ENCODE results near the gene ANKRD6.

Gene ANKRD6

DNA sequence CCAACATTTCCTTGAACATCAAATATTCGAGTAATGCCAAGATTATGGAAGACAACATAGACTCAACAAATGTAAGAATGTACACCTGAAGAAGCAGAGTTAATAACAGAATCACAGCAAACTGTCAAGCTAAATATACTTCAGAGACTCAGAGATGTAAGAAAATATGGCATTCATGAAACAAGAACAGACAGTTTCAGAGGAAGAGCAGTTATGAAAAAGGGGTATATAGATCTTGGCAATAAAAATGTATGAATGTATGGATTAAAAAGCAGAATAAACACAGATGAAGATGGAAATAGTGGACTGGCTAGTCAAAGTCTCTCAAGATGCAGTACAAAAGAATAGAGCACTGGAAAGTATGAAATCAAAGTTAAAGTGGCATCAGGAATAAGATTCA is 39.3 kb upstream of the ANKRD6 start:
- TF ChIP-seq, protein P1, sequence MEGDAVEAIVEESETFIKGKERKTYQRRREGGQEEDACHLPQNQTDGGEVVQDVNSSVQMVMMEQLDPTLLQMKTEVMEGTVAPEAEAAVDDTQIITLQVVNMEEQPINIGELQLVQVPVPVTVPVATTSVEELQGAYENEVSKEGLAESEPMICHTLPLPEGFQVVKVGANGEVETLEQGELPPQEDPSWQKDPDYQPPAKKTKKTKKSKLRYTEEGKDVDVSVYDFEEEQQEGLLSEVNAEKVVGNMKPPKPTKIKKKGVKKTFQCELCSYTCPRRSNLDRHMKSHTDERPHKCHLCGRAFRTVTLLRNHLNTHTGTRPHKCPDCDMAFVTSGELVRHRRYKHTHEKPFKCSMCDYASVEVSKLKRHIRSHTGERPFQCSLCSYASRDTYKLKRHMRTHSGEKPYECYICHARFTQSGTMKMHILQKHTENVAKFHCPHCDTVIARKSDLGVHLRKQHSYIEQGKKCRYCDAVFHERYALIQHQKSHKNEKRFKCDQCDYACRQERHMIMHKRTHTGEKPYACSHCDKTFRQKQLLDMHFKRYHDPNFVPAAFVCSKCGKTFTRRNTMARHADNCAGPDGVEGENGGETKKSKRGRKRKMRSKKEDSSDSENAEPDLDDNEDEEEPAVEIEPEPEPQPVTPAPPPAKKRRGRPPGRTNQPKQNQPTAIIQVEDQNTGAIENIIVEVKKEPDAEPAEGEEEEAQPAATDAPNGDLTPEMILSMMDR (IDR thresholded peaks at IDR 0.05): no peak

DNA sequence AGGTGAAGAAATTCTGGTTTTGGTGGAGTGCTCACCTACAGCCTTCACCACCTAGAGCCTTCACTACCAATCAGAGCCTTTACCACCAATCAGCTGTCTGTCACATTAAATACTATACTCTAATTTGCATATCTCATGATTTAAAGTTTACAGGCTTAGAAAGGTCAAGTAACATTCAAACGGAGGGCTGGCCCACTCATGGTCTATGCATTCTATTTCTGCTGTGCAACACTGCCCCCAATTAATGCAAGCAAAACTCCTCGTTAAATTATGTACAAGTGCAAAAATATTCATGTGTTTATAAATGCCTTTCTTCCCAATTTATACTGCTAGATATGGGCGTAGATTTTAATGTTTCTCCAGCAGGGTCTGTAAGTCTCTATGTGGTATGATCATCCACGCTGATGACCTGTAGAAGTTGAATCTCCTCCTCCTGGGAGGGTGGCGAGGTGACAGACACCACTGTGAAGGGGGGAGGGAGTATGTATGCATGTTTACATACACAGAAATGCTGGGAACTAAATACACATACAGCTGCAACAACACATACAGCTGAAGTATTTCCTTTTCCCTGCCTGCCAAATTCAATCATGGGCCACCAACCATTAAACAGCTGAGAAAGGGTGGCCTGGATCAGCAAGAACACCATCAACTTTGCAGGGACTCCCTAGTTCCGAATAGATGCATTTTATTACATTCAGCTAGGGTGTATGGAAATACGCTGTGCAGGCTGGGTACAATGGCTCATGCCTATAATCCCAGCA is 34.0 kb upstream of the ANKRD6 start:
- TF ChIP-seq, protein P1 (IDR thresholded peaks at IDR 0.05): no peak

DNA sequence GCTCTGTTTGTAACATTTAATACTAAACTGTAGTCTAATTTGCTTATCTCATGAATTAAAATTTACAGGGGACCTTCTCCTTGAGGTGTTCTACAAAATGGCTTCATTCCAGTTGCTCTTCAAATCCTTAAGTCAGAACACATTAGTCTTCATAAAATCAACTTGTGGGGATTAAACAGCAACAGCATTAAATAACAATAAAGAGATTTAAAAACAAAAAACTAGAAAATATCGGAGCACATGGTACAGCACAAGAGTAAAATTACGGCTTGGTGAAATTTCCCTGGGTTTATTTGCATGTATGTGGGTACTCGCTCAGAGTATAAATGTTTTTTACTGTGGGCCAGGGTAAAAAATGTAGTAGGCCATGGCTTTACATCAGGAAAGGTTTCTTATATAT is 32.9 kb upstream of the ANKRD6 start:
- TF ChIP-seq, protein P1 (IDR thresholded peaks at IDR 0.05): no peak

DNA sequence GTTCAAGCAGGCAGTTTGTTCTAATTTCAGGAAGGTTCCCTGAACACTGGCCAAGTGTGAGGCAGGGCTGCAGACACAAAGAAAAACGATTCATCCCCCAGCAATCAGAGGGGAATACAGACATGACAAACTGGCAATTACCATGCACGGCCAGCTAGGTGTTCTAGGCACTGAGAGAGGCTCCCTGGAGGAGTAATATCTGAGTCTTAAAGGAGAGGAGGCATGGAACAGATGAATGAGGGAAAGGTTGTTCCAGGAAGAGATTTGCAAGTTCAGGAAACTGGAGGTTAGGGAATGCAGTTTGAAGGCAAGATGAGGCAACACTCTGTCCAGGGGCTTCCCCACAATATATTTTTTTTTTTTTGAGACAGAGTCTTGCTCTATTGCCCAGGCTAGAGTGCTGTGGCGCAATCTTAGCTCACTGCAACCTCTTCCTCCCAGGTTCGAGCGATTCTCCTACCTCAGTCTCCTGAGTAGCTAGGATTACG is 32.0 kb upstream of the ANKRD6 start:
- TF ChIP-seq, protein P1 (IDR thresholded peaks at IDR 0.05): no peak

DNA sequence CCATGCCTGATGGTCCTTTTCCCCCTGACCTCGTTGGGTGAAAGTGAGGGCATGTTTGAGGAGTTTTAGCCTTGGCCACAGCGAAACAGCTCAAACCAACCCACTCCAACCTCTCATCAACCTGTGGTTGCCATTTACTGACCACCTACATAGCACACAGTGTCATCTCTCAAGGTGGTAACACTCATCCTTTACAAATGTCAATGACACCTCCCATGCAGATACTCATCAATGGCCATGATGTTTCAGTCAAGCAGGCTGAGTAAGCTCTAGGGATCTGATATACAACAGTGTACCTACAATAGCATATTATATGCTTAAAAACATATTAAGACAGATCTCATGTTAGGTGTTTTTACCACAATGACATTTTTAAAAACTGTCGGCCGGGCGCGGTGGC is 30.2 kb upstream of the ANKRD6 start:
- TF ChIP-seq, protein P1 (IDR thresholded peaks at IDR 0.05): no peak

DNA sequence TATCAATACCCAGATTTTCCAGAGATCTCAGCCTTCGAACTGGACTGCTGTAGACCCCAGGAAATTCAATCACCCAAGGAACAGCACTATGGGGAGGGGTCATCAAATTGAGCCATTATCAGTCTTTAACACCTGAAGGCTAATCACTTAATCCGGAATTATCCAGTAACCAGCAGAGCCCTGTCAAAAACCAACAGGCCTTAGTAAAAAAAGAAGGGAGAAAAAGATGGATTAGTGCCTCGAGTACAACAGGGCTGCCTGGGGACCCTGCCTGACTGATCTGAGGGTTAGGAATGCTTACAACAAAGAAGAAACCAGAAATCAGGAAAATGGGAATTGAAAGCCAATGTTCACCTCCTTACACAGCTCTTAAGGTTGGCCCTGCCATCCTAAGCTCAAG is 28.4 kb upstream of the ANKRD6 start:
- TF ChIP-seq, protein P1 (IDR thresholded peaks at IDR 0.05): no peak

DNA sequence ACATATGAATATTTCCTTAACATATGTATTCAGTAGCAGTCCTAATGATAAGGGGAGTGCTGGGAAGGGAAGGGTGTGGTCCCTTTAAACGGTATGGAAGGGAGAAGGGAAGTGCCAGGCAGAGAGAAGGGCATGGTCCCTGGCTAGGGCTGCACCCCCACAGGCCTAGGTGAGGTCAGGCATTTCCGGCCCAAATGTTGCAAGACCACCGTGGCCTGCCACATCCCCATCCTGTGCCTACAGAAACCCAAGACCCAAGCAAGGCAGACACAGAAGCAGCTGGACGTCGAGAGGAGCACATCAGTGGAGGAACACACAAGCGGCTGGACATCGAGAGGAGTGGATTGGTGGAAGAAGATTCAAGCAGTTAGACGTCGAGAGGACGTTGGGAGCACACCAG is 26.8 kb upstream of the ANKRD6 start:
- TF ChIP-seq, protein P1 (IDR thresholded peaks at IDR 0.05): no peak

All from LNCAP (cell line).